HEK293 (cell line): ENCODE measurements around the gene SMC6.

Experiments
- CTCF ChIA-PET: fragments of 350-600 bp; formaldehyde crosslinking; extraction: SDS; loops from one replicate; lab custom pipeline; 2021; ENCODE audit warnings: antibody characterized with exemption; lab: Yijun Ruan, JAX
- POLR2A ChIA-PET: fragments of 300-600 bp; formaldehyde crosslinking; extraction: SDS; loops from one replicate; lab custom pipeline; 2020; ENCODE audit warnings: antibody characterized with exemption, inconsistent platforms; lab: Yijun Ruan, JAX
- H3K27ac ChIP-seq: fragments of 200-500 bp; sonication (Bioruptor generic); 2 replicates; pipeline ENCODE4 v1.5.1; 2014; ENCODE audit warnings: low read depth, low read length, control low read depth, inconsistent platforms; ENCODE audit errors: extremely low read depth
- H3K36me3 ChIP-seq, 2 experiments: fragments of 200-500 bp in 1 of 2; sonication (Bioruptor generic) in 1 of 2; 1 replicate in 1 of 2; 2 replicates in 1 of 2; pipeline ENCODE4 v1.5.1; 2014 to 2017; ENCODE audit warnings: inconsistent platforms in 2 of 2, low read length in 2 of 2; ENCODE audit not compliant: control insufficient read depth in 2 of 2, insufficient read depth in 1 of 2
- H3K4me1 ChIP-seq: fragments of 200-500 bp; sonication (Bioruptor generic); 2 replicates; pipeline ENCODE4 v1.5.1; 2014; ENCODE audit warnings: mild to moderate bottlenecking, low read length, inconsistent platforms; ENCODE audit not compliant: control insufficient read depth, insufficient read depth
- H3K4me3 ChIP-seq: 2 replicates; pipeline ENCODE4 v1.5.1; 2011; ENCODE audit warnings: low read depth, mild to moderate bottlenecking, control low read depth, low read length, moderate library complexity
- H3K9me3 ChIP-seq: fragments of 200-500 bp; sonication (Bioruptor generic); 2 replicates; pipeline ENCODE4 v1.5.1; 2014; ENCODE audit warnings: low read depth, low read length, inconsistent platforms; ENCODE audit not compliant: control insufficient read depth, insufficient read depth
- ATF2 ChIP-seq: fragments of 450-650 bp; formaldehyde crosslinking; IDR thresholded peaks from 2 replicates; pipeline ENCODE4 v1.5.1; 2016; ENCODE audit warnings: missing biosample characterization, missing genetic modification characterization, low read depth
- BCL6B ChIP-seq: fragments of 450-650 bp; formaldehyde crosslinking; IDR thresholded peaks from 2 replicates; pipeline ENCODE4 v1.5.1; 2017; ENCODE audit warnings: missing biosample characterization, missing genetic modification characterization
- IKZF3 ChIP-seq: fragments of 450-650 bp; IDR thresholded peaks from 2 replicates; pipeline ENCODE4 v1.5.0; 2018; ENCODE audit warnings: missing biosample characterization, mild to moderate bottlenecking, missing genetic modification characterization, moderate library complexity
- MYNN ChIP-seq: fragments of 450-650 bp; formaldehyde crosslinking; IDR thresholded peaks from 2 replicates; pipeline ENCODE4 v1.5.1; 2016; ENCODE audit warnings: missing biosample characterization, missing genetic modification characterization, borderline replicate concordance
- WT1 ChIP-seq: fragments of 450-650 bp; formaldehyde crosslinking; IDR thresholded peaks from 2 replicates; pipeline ENCODE4 v1.5.1; 2016; ENCODE audit warnings: missing biosample characterization, missing genetic modification characterization
- ZBTB1 ChIP-seq: fragments of 450-650 bp; formaldehyde crosslinking; IDR thresholded peaks from 2 replicates; pipeline ENCODE4 v1.5.1; 2016; ENCODE audit warnings: missing biosample characterization, missing genetic modification characterization
- ZFP37 ChIP-seq: fragments of 450-650 bp; formaldehyde crosslinking; IDR thresholded peaks from 2 replicates; pipeline ENCODE4 v1.5.1; 2016; ENCODE audit warnings: missing biosample characterization, missing genetic modification characterization
- ZNF169 ChIP-seq: fragments of 450-650 bp; formaldehyde crosslinking; IDR thresholded peaks from 2 replicates; pipeline ENCODE4 v1.5.1; 2016; ENCODE audit warnings: missing biosample characterization, missing genetic modification characterization
- ZNF26 ChIP-seq: fragments of 450-650 bp; formaldehyde crosslinking; IDR thresholded peaks from 2 replicates; pipeline ENCODE4 v1.5.1; 2016; ENCODE audit warnings: missing biosample characterization, missing genetic modification characterization
- ZNF354C ChIP-seq: fragments of 450-650 bp; formaldehyde crosslinking; IDR thresholded peaks from 2 replicates; pipeline ENCODE4 v1.5.1; 2016; ENCODE audit warnings: missing biosample characterization, missing genetic modification characterization, low read depth, borderline replicate concordance
- ZNF394 ChIP-seq: fragments of 450-650 bp; formaldehyde crosslinking; IDR thresholded peaks from 2 replicates; pipeline ENCODE4 v1.5.1; 2016; ENCODE audit warnings: missing biosample characterization, missing genetic modification characterization, mild to moderate bottlenecking, moderate library complexity, borderline replicate concordance
- ZNF513 ChIP-seq: fragments of 450-650 bp; IDR thresholded peaks from 2 replicates; pipeline ENCODE4 v1.5.1; 2018; ENCODE audit warnings: missing biosample characterization, missing genetic modification characterization
- ZNF521 ChIP-seq: fragments of 450-650 bp; formaldehyde crosslinking; IDR thresholded peaks from 2 replicates; pipeline ENCODE4 v1.5.1; 2017; ENCODE audit warnings: missing biosample characterization, mild to moderate bottlenecking, missing genetic modification characterization
- ZNF596 ChIP-seq: fragments of 450-650 bp; IDR thresholded peaks from 2 replicates; pipeline ENCODE4 v1.5.0; 2018; ENCODE audit warnings: missing biosample characterization, mild to moderate bottlenecking, missing genetic modification characterization, moderate library complexity
- ZNF639 ChIP-seq: fragments of 450-650 bp; formaldehyde crosslinking; IDR thresholded peaks from 2 replicates; pipeline ENCODE4 v1.5.1; 2016; ENCODE audit warnings: missing biosample characterization, missing genetic modification characterization
- ZNF777 ChIP-seq: fragments of 450-650 bp; formaldehyde crosslinking; IDR thresholded peaks from 2 replicates; pipeline ENCODE4 v1.5.1; 2017; ENCODE audit warnings: missing biosample characterization, missing genetic modification characterization, borderline replicate concordance
- ZXDB ChIP-seq: fragments of 450-650 bp; formaldehyde crosslinking; IDR thresholded peaks from 2 replicates; pipeline ENCODE4 v1.5.1; 2016; ENCODE audit warnings: missing biosample characterization, missing genetic modification characterization

SMC6 gene

GRCh38 chr2:17793296-17793695 lies 39.7 kb upstream of the SMC6 start:
- Histone ChIP-seq H3K27ac (no peak overlapping the region), H3K36me3 (no peaks in the 10 kb centered on the region), H3K4me1 (no peaks in the 10 kb centered on the region), H3K4me3 (no peak overlapping the region), H3K9me3 (no peaks in the 10 kb centered on the region)
- POLR2A ChIA-PET = no interaction called here
- TF ChIP-seq WT1 (tag by site-specific recombination) = no peak
- TF ChIP-seq ZNF521 (tag by site-specific recombination) = no peak
- TF ChIP-seq ZNF513 (tag by site-specific recombination) = no peak
- no peak for TF ChIP-seq MYNN
- TF ChIP-seq ZNF639 (tag by site-specific recombination) = no peak
- no peak for TF ChIP-seq ATF2 (tag by site-specific recombination)
- no peak for TF ChIP-seq ZNF26 (tag by site-specific recombination)
- no peak for TF ChIP-seq ZXDB (tag by site-specific recombination)
- TF ChIP-seq ZNF777 (tag by site-specific recombination) = no peak
- TF ChIP-seq ZNF169 (tag by site-specific recombination) = no peak
- no peak for TF ChIP-seq BCL6B (tag by site-specific recombination)
- TF ChIP-seq ZNF354C (tag by site-specific recombination) = no peak
- TF ChIP-seq ZNF394 (tag by site-specific recombination) = no peak
- no peak for TF ChIP-seq IKZF3 (tag by site-specific recombination)
- TF ChIP-seq ZFP37 (tag by site-specific recombination) = no peak
- no peak for TF ChIP-seq ZBTB1
- CTCF ChIA-PET = no interaction called here

GRCh38 chr2:17792515-17792914 lies 38.9 kb upstream of the SMC6 start:
- no peaks in the 10 kb centered on the region for H3K9me3 ChIP-seq
- no peak overlapping the region for H3K4me3 ChIP-seq
- no peak overlapping the region for H3K27ac ChIP-seq
- no peak for TF ChIP-seq ZNF596
- no peaks in the 10 kb centered on the region for H3K36me3 ChIP-seq
- CTCF ChIA-PET = no interaction called here
- no peaks in the 10 kb centered on the region for H3K4me1 ChIP-seq
- POLR2A ChIA-PET = no interaction called here
